Measurements from ENCODE around the gene LINGO3. TPM values are rescaled to one million over a fixed set of nuclear protein-coding genes. Genes with fewer than 3 reads are reported as not detected.

Gene LINGO3
- total and polyA plus RNA-seq, 2 experiments from 2014 or later: not detected

GRCh38 chr19:2309734-2310362 lies 1.9 kb upstream of the LINGO3 start:
- Histone ChIP-seq H3F3A (ENCODE audit: insufficient read depth) (no peaks in the 10 kb centered on the region), H3K4me2 (ENCODE audit: unreplicated experiment) (no peak overlapping the region), H3K79me2 (ENCODE audit: insufficient read depth) (no peaks in the 10 kb centered on the region), H3K9ac (no peak overlapping the region), H3K4me1 (ENCODE audit: insufficient read depth) (no peaks in the 10 kb centered on the region; the same call in 1 of the 2 replicates), H3K4me3 (no peak overlapping the region), H3K9me3 (ENCODE audit: low read depth) (no peaks in the 10 kb centered on the region), H4K20me1 (ENCODE audit: insufficient read depth) (no peaks in the 10 kb centered on the region), H3K27ac (no peak overlapping the region), H3K36me3 (ENCODE audit: low read depth) (no peaks in the 10 kb centered on the region), H2AFZ (no peak overlapping the region), H3K27me3 (replicated peaks; ENCODE audit: insufficient read depth) (peaks cover 17% of the 10 kb centered on the region), H3K9me2 (ENCODE audit: insufficient read depth) (no peaks in the 10 kb centered on the region)
- DNase-seq: peak; percentile 62
- no peak for TF ChIP-seq EZH2phosphoT487 (IDR thresholded peaks at IDR 0.05; ENCODE audit: insufficient read depth, low read depth)
- TF ChIP-seq EZH2 (IDR thresholded peaks at IDR 0.05; ENCODE audit: insufficient read depth, poor library complexity, severe bottlenecking): no peak
- in situ Hi-C loops (cut with MboI): no loop called here
- 51 to 54% methylated on average over 16 to 17 of the region's 17 CpGs for WGBS, 2 experiments (ENCODE audit: low coverage in 1 of 2, low lambda C conversion rate in 2 of 2, missing lambda C conversion rate in 2 of 2)

GRCh38 chr19:2307518-2308012 lies 389 bp downstream of the LINGO3 start:
- Histone ChIP-seq H3K27me3 (replicated peaks; ENCODE audit: insufficient read depth) (peaks cover 24% of the 10 kb centered on the region), H3K4me1 (ENCODE audit: insufficient read depth) (no peaks in the 10 kb centered on the region; the same call in 1 of the 2 replicates), H3K36me3 (ENCODE audit: low read depth) (no peaks in the 10 kb centered on the region), H3K9ac (no peak overlapping the region), H3K4me2 (ENCODE audit: unreplicated experiment) (no peak overlapping the region), H3K9me2 (ENCODE audit: insufficient read depth) (no peaks in the 10 kb centered on the region), H3K9me3 (ENCODE audit: low read depth) (no peaks in the 10 kb centered on the region), H3F3A (ENCODE audit: insufficient read depth) (no peaks in the 10 kb centered on the region), H3K27ac (no peak overlapping the region), H4K20me1 (ENCODE audit: insufficient read depth) (no peaks in the 10 kb centered on the region), H3K79me2 (ENCODE audit: insufficient read depth) (no peaks in the 10 kb centered on the region), H3K4me3 (peak overlapping the region; percentile 31; the same call in 1 of the 2 replicates), H2AFZ (no peak overlapping the region)
- no peak for DNase-seq
- WGBS, 2 experiments (ENCODE audit: low coverage in 1 of 2, low lambda C conversion rate in 2 of 2, missing lambda C conversion rate in 2 of 2): 7 to 18% methylated on average over 11 to 33 of the region's 33 CpGs
- TF ChIP-seq EZH2phosphoT487 (IDR thresholded peaks at IDR 0.05; ENCODE audit: insufficient read depth, low read depth): no peak
- in situ Hi-C loops (cut with MboI): no loop called here

- H3K79me2 ChIP-seq (ENCODE audit: insufficient read depth): no peaks in the 10 kb centered on the region
- H3K9me3 ChIP-seq (ENCODE audit: low read depth): no peaks in the 10 kb centered on the region
- DNase-seq: no peak
- no peak overlapping the region for H2AFZ ChIP-seq
- no peaks in the 10 kb centered on the region for H4K20me1 ChIP-seq (ENCODE audit: insufficient read depth)
- no peak overlapping the region for H3K4me2 ChIP-seq (ENCODE audit: unreplicated experiment)
- H3K27me3 ChIP-seq (replicated peaks; ENCODE audit: insufficient read depth): peaks cover 24% of the 10 kb centered on the region
- no peaks in the 10 kb centered on the region; the same call in 1 of the 2 replicates for H3K4me1 ChIP-seq (ENCODE audit: insufficient read depth)
- no peak for TF ChIP-seq EZH2 (IDR thresholded peaks at IDR 0.05; ENCODE audit: insufficient read depth, poor library complexity, severe bottlenecking)
- no peak for TF ChIP-seq EZH2phosphoT487 (IDR thresholded peaks at IDR 0.05; ENCODE audit: insufficient read depth, low read depth)
- no peak overlapping the region for H3K9ac ChIP-seq
- WGBS, 2 experiments (ENCODE audit: low coverage in 1 of 2, low lambda C conversion rate in 2 of 2, missing lambda C conversion rate in 2 of 2): 52 to 53% methylated on average over 13 to 17 of the region's 17 CpGs
- H3F3A ChIP-seq (ENCODE audit: insufficient read depth): no peaks in the 10 kb centered on the region
- H3K9me2 ChIP-seq (ENCODE audit: insufficient read depth): no peaks in the 10 kb centered on the region
- no peak overlapping the region for H3K27ac ChIP-seq
- in situ Hi-C loops (cut with MboI): no loop called here
- no peaks in the 10 kb centered on the region for H3K36me3 ChIP-seq (ENCODE audit: low read depth)
- no peak overlapping the region for H3K4me3 ChIP-seq
Observed at GRCh38 chr19:2306971-2307370, 983 bp downstream of the LINGO3 start.

- Histone ChIP-seq H3F3A (ENCODE audit: insufficient read depth) (no peaks in the 10 kb centered on the region), H3K27ac (no peak overlapping the region), H3K4me2 (ENCODE audit: unreplicated experiment) (no peak overlapping the region), H3K4me3 (no peak overlapping the region), H3K9me3 (ENCODE audit: low read depth) (no peaks in the 10 kb centered on the region), H4K20me1 (ENCODE audit: insufficient read depth) (no peaks in the 10 kb centered on the region), H3K4me1 (ENCODE audit: insufficient read depth) (no peaks in the 10 kb centered on the region; the same call in 1 of the 2 replicates), H3K27me3 (replicated peaks; ENCODE audit: insufficient read depth) (peaks cover 24% of the 10 kb centered on the region), H3K9me2 (ENCODE audit: insufficient read depth) (no peaks in the 10 kb centered on the region), H3K36me3 (ENCODE audit: low read depth) (no peaks in the 10 kb centered on the region), H3K9ac (no peak overlapping the region), H3K79me2 (ENCODE audit: insufficient read depth) (no peaks in the 10 kb centered on the region), H2AFZ (no peak overlapping the region)
- no peak for DNase-seq
- in situ Hi-C loops (cut with MboI): no loop called here
- WGBS, 2 experiments (ENCODE audit: low coverage in 1 of 2, low lambda C conversion rate in 2 of 2, missing lambda C conversion rate in 2 of 2): 78 to 82% methylated on average over 17 to 19 of the region's 19 CpGs
- TF ChIP-seq EZH2phosphoT487 (IDR thresholded peaks at IDR 0.05; ENCODE audit: insufficient read depth, low read depth): no peak
- no peak for TF ChIP-seq EZH2 (IDR thresholded peaks at IDR 0.05; ENCODE audit: insufficient read depth, poor library complexity, severe bottlenecking)
Observed at GRCh38 chr19:2306281-2306806, 1.6 kb downstream of the LINGO3 start.
